HG02642 (cell line): Measurements from ENCODE around the gene SND1.

Experiments used
- ATAC-seq: cut with Tn5 transposase; IDR thresholded peaks from one replicate; pipeline ENCODE4 v1.9.1; 2021; ENCODE audit warnings: mild to moderate bottlenecking; ENCODE audit not compliant: unreplicated experiment, poor library complexity

Gene SND1

GRCh38 chr7:127913686-127914085 lies 261.7 kb downstream of the SND1 start:
- no peak for ATAC-seq

GRCh38 chr7:127914693-127915092 lies 262.7 kb downstream of the SND1 start:
- no peak for ATAC-seq

- no peak for ATAC-seq
These were observed 264.7 kb downstream of the SND1 start for GRCh38 chr7:127916735-127917134.

- ATAC-seq = no peak
These were observed 266.1 kb downstream of the SND1 start for GRCh38 chr7:127918130-127918529.

- ATAC-seq = no peak
These were observed 268.9 kb downstream of the SND1 start for GRCh38 chr7:127920787-127921438.

- ATAC-seq = no peak
These were observed 270.7 kb downstream of the SND1 start for GRCh38 chr7:127922656-127923055.

- ATAC-seq = no peak
These were observed 272.9 kb downstream of the SND1 start for GRCh38 chr7:127924874-127925273.

- no peak for ATAC-seq
These were observed 275.3 kb downstream of the SND1 start for GRCh38 chr7:127927348-127927696.

- no peak for ATAC-seq
These were observed 276.2 kb downstream of the SND1 start for GRCh38 chr7:127928222-127928621.

- ATAC-seq = peak; percentile 41
These were observed 276.9 kb downstream of the SND1 start for GRCh38 chr7:127928852-127929251.

- no peak for ATAC-seq
These were observed 278.6 kb downstream of the SND1 start for GRCh38 chr7:127930341-127931328.

- no peak for ATAC-seq
These were observed 280.1 kb downstream of the SND1 start for GRCh38 chr7:127932076-127932475.

- ATAC-seq = no peak
These were observed 280.5 kb downstream of the SND1 start for GRCh38 chr7:127932496-127932895.

- ATAC-seq = no peak
These were observed 281.2 kb downstream of the SND1 start for GRCh38 chr7:127933146-127933545.

- ATAC-seq = no peak
These were observed 282.7 kb downstream of the SND1 start for GRCh38 chr7:127934711-127935110.

- no peak for ATAC-seq
These were observed 283.9 kb downstream of the SND1 start for GRCh38 chr7:127935847-127936376.

- ATAC-seq = no peak
These were observed 285.2 kb downstream of the SND1 start for GRCh38 chr7:127937066-127937680.

GRCh38 chr7:127938588-127938987 lies 286.6 kb downstream of the SND1 start:
- no peak for ATAC-seq

GRCh38 chr7:127940381-127941160 lies 288.6 kb downstream of the SND1 start:
- ATAC-seq = no peak
